HEK293 (cell line): Measurements from ENCODE around the gene DLGAP5.
A peak's percentile ranks its signal among the peaks of the same experiment; 100 is the strongest.

Experiments used
- EGR2 ChIP-seq: fragments of 450-650 bp; formaldehyde crosslinking; IDR thresholded peaks from 2 replicates; pipeline ENCODE4 v1.5.1; 2016; ENCODE audit warnings: low read depth, missing biosample characterization, missing genetic modification characterization
- GLI2 ChIP-seq: fragments of 450-650 bp; formaldehyde crosslinking; IDR thresholded peaks from 2 replicates; pipeline ENCODE4; 2017; ENCODE audit warnings: missing biosample characterization, missing genetic modification characterization, low read depth, borderline replicate concordance
- HOXA7 ChIP-seq: sonication (generic); formaldehyde crosslinking; IDR thresholded peaks from 2 replicates; pipeline ENCODE4 v1.8.1; 2022; ENCODE audit warnings: missing genetic modification reagents, borderline replicate concordance
- IKZF3 ChIP-seq: fragments of 450-650 bp; IDR thresholded peaks from 2 replicates; pipeline ENCODE4 v1.5.0; 2018; ENCODE audit warnings: missing biosample characterization, mild to moderate bottlenecking, missing genetic modification characterization, moderate library complexity
- MEIS1 ChIP-seq: sonication (generic); formaldehyde crosslinking; IDR thresholded peaks from 2 replicates; pipeline ENCODE4 v1.8.1; 2022; ENCODE audit warnings: missing genetic modification reagents, mild to moderate bottlenecking, borderline replicate concordance
- PRDM1 ChIP-seq: fragments of 450-650 bp; formaldehyde crosslinking; IDR thresholded peaks from 2 replicates; pipeline ENCODE4; 2016; ENCODE audit warnings: missing biosample characterization, missing genetic modification characterization
- SP3 ChIP-seq: fragments of 450-650 bp; formaldehyde crosslinking; IDR thresholded peaks from 2 replicates; pipeline ENCODE4 v1.5.1; 2016; ENCODE audit warnings: missing biosample characterization, missing genetic modification characterization
- ZBTB1 ChIP-seq: fragments of 450-650 bp; formaldehyde crosslinking; IDR thresholded peaks from 2 replicates; pipeline ENCODE4 v1.5.1; 2016; ENCODE audit warnings: missing biosample characterization, missing genetic modification characterization
- ZBTB21 ChIP-seq: fragments of 450-650 bp; formaldehyde crosslinking; IDR thresholded peaks from 2 replicates; pipeline ENCODE4 v1.5.1; 2017; ENCODE audit warnings: missing biosample characterization, missing genetic modification characterization
- ZBTB48 ChIP-seq: fragments of 450-650 bp; formaldehyde crosslinking; IDR thresholded peaks from 2 replicates; pipeline ENCODE4 v1.5.1; 2016; ENCODE audit warnings: missing biosample characterization, missing genetic modification characterization
- ZFHX2 ChIP-seq: fragments of 450-650 bp; formaldehyde crosslinking; conservative IDR thresholded peaks from 2 replicates; pipeline ENCODE4 v1.5.1; 2016; ENCODE audit warnings: missing biosample characterization, missing genetic modification characterization
- ZFP37 ChIP-seq: fragments of 450-650 bp; formaldehyde crosslinking; IDR thresholded peaks from 2 replicates; pipeline ENCODE4 v1.5.1; 2016; ENCODE audit warnings: missing biosample characterization, missing genetic modification characterization
- ZNF121 ChIP-seq: fragments of 450-650 bp; formaldehyde crosslinking; IDR thresholded peaks from 2 replicates; pipeline ENCODE4 v1.5.1; 2016; ENCODE audit warnings: missing biosample characterization, missing genetic modification characterization
- ZNF132 ChIP-seq: fragments of 450-650 bp; formaldehyde crosslinking; IDR thresholded peaks from 2 replicates; pipeline ENCODE4 v1.5.1; 2017; ENCODE audit warnings: missing biosample characterization, missing genetic modification characterization, borderline replicate concordance
- ZNF221 ChIP-seq: fragments of 450-650 bp; formaldehyde crosslinking; IDR thresholded peaks from 2 replicates; pipeline ENCODE4 v1.5.1; 2017; ENCODE audit warnings: missing biosample characterization, missing genetic modification characterization, borderline replicate concordance
- ZNF248 ChIP-seq: fragments of 450-650 bp; formaldehyde crosslinking; IDR thresholded peaks from 2 replicates; pipeline ENCODE4 v1.5.1; 2017; ENCODE audit warnings: missing biosample characterization, missing genetic modification characterization
- ZNF354C ChIP-seq: fragments of 450-650 bp; formaldehyde crosslinking; IDR thresholded peaks from 2 replicates; pipeline ENCODE4 v1.5.1; 2016; ENCODE audit warnings: missing biosample characterization, missing genetic modification characterization, low read depth, borderline replicate concordance
- ZNF366 ChIP-seq: fragments of 450-650 bp; formaldehyde crosslinking; conservative IDR thresholded peaks from 2 replicates; pipeline ENCODE4 v1.5.1; 2016; ENCODE audit warnings: missing biosample characterization, missing genetic modification characterization
- ZNF394 ChIP-seq: fragments of 450-650 bp; formaldehyde crosslinking; IDR thresholded peaks from 2 replicates; pipeline ENCODE4 v1.5.1; 2016; ENCODE audit warnings: missing biosample characterization, missing genetic modification characterization, mild to moderate bottlenecking, moderate library complexity, borderline replicate concordance
- ZNF416 ChIP-seq: fragments of 450-650 bp; formaldehyde crosslinking; IDR thresholded peaks from 2 replicates; pipeline ENCODE4 v1.5.1; 2016; ENCODE audit warnings: missing biosample characterization, missing genetic modification characterization
- ZNF426 ChIP-seq: fragments of 450-650 bp; formaldehyde crosslinking; IDR thresholded peaks from 2 replicates; pipeline ENCODE4 v1.5.1; 2017; ENCODE audit warnings: missing biosample characterization, missing genetic modification characterization, mild to moderate bottlenecking, inconsistent platforms, moderate library complexity
- ZNF473 ChIP-seq: fragments of 450-650 bp; formaldehyde crosslinking; IDR thresholded peaks from 2 replicates; pipeline ENCODE4 v1.5.1; 2017; ENCODE audit warnings: missing biosample characterization, missing genetic modification characterization
- ZNF48 ChIP-seq: fragments of 450-650 bp; formaldehyde crosslinking; IDR thresholded peaks from 2 replicates; pipeline ENCODE4 v1.5.1; 2016; ENCODE audit warnings: missing biosample characterization, missing genetic modification characterization
- ZNF600 ChIP-seq: fragments of 450-650 bp; formaldehyde crosslinking; IDR thresholded peaks from 2 replicates; pipeline ENCODE4 v1.5.1; 2016; ENCODE audit warnings: missing biosample characterization, missing genetic modification characterization
- ZNF626 ChIP-seq: fragments of 450-650 bp; sonication (Bioruptor Pico); formaldehyde crosslinking; IDR thresholded peaks from 2 replicates; pipeline ENCODE4 v1.5.1; 2018; ENCODE audit warnings: missing biosample characterization, missing genetic modification characterization, inconsistent platforms
- ZNF701 ChIP-seq: fragments of 450-650 bp; formaldehyde crosslinking; IDR thresholded peaks from 2 replicates; pipeline ENCODE4 v1.5.1; 2016; ENCODE audit warnings: missing biosample characterization, missing genetic modification characterization
- ZNF768 ChIP-seq: fragments of 450-650 bp; formaldehyde crosslinking; IDR thresholded peaks from 2 replicates; pipeline ENCODE4 v1.5.1; 2018; ENCODE audit warnings: missing biosample characterization, mild to moderate bottlenecking, missing genetic modification characterization
- ZNF791 ChIP-seq: fragments of 450-650 bp; formaldehyde crosslinking; IDR thresholded peaks from 2 replicates; pipeline ENCODE4 v1.5.1; 2016; ENCODE audit warnings: missing biosample characterization, missing genetic modification characterization
- TF ChIP-seq, protein P1 (sequence below): fragments of 450-650 bp; formaldehyde crosslinking; IDR thresholded peaks from 2 replicates; pipeline ENCODE4 v1.5.1; 2016; ENCODE audit warnings: missing biosample characterization, missing genetic modification characterization
- TF ChIP-seq, protein P2 (sequence below): fragments of 450-650 bp; formaldehyde crosslinking; optimal IDR thresholded peaks from 2 replicates; pipeline ENCODE3; 2016; ENCODE audit warnings: missing biosample characterization, mild to moderate bottlenecking, missing genetic modification characterization
- TF ChIP-seq, protein P3 (sequence below): fragments of 450-650 bp; formaldehyde crosslinking; IDR thresholded peaks from 2 replicates; pipeline ENCODE4 v1.5.1; 2016; ENCODE audit warnings: missing biosample characterization, missing genetic modification characterization
- TF ChIP-seq, protein P4 (sequence below): fragments of 450-650 bp; formaldehyde crosslinking; IDR thresholded peaks from 2 replicates; pipeline ENCODE4 v1.5.1; 2016; ENCODE audit warnings: missing biosample characterization, missing genetic modification characterization, borderline replicate concordance

Gene DLGAP5

DNA sequence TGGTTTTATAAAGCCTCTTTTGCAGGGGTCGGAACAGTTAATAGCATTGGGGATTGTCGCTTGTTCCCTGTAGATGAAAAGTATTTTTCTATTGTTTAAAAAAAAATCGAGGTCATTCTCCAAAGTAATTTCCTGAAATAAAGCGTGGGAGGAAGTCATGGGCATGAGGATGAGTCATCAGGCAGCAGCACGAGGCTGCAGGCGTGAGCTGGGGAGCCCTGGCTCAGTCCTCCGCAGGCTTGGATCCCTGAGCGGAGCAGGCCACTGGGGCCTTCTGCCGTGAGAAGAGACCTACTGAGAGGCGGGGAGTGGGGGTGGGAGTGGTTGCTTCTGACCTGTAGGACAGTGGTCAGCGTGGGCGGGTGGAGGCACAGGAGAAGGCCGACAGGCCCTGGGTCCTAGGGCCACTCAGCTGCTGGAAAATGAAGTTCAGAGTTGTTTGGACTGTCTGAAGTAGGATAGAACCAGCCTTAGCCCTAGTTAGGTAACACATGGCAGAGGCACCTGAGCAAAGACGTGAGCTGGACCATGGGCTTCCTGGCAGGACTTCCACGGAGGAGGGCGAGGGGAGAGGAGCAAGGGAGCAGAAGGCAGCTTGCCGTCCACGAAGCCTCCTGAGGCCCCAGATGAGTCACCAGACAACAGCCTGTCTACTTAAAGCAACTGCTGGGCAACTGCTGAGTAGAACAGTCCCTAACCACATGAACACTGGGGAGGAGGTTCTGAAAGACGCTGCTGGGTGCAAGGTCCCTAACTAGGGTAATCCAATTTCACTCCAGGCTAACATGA lies 83.4 kb downstream of the DLGAP5 start (continued):
- TF ChIP-seq IKZF3 (no peak), HOXA7 (CRISPR knock-in tag) (no peak), ZFHX2 (tag by site-specific recombination) (peak; percentile 98), ZNF426 (tag by site-specific recombination) (no peak), ZNF121 (tag by site-specific recombination) (no peak), MEIS1 (CRISPR knock-in tag) (no peak), ZNF394 (tag by site-specific recombination) (no peak), ZNF48 (tag by site-specific recombination) (no peak), ZNF701 (tag by site-specific recombination) (no peak), SP3 (tag by site-specific recombination) (peak; percentile 49), EGR2 (tag by site-specific recombination) (peak; percentile 96), ZNF768 (tag by site-specific recombination) (no peak), ZNF473 (tag by site-specific recombination) (no peak), ZNF626 (no peak), ZFP37 (tag by site-specific recombination) (no peak), ZNF354C (no peak), ZBTB1 (tag by site-specific recombination) (no peak), GLI2 (tag by site-specific recombination) (no peak), PRDM1 (tag by site-specific recombination) (0 out of 2 replicates have a peak, but pooled peaks have one; percentile 0), ZNF248 (tag by site-specific recombination) (no peak), ZNF132 (tag by site-specific recombination) (no peak), ZNF791 (tag by site-specific recombination) (no peak), ZNF221 (tag by site-specific recombination) (no peak), ZBTB21 (no peak), ZNF416 (tag by site-specific recombination) (no peak), ZNF600 (tag by site-specific recombination) (peak; percentile 71; the same call in 1 of the 2 replicates), ZBTB48 (tag by site-specific recombination) (peak; percentile 88; the same call in 1 of the 2 replicates), ZNF366 (peak; percentile 62)
- TF ChIP-seq, protein P1, sequence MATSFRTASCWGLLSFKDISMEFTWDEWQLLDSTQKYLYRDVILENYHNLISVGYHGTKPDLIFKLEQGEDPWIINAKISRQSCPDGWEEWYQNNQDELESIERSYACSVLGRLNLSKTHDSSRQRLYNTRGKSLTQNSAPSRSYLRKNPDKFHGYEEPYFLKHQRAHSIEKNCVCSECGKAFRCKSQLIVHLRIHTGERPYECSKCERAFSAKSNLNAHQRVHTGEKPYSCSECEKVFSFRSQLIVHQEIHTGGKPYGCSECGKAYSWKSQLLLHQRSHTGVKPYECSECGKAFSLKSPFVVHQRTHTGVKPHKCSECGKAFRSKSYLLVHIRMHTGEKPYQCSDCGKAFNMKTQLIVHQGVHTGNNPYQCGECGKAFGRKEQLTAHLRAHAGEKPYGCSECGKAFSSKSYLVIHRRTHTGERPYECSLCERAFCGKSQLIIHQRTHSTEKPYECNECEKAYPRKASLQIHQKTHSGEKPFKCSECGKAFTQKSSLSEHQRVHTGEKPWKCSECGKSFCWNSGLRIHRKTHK = no peak
- TF ChIP-seq, protein P2, sequence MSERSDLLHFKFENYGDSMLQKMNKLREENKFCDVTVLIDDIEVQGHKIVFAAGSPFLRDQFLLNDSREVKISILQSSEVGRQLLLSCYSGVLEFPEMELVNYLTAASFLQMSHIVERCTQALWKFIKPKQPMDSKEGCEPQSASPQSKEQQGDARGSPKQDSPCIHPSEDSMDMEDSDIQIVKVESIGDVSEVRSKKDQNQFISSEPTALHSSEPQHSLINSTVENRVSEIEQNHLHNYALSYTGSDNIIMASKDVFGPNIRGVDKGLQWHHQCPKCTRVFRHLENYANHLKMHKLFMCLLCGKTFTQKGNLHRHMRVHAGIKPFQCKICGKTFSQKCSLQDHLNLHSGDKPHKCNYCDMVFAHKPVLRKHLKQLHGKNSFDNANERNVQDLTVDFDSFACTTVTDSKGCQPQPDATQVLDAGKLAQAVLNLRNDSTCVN (tag by site-specific recombination) = peak; percentile 21
- TF ChIP-seq, protein P3, sequence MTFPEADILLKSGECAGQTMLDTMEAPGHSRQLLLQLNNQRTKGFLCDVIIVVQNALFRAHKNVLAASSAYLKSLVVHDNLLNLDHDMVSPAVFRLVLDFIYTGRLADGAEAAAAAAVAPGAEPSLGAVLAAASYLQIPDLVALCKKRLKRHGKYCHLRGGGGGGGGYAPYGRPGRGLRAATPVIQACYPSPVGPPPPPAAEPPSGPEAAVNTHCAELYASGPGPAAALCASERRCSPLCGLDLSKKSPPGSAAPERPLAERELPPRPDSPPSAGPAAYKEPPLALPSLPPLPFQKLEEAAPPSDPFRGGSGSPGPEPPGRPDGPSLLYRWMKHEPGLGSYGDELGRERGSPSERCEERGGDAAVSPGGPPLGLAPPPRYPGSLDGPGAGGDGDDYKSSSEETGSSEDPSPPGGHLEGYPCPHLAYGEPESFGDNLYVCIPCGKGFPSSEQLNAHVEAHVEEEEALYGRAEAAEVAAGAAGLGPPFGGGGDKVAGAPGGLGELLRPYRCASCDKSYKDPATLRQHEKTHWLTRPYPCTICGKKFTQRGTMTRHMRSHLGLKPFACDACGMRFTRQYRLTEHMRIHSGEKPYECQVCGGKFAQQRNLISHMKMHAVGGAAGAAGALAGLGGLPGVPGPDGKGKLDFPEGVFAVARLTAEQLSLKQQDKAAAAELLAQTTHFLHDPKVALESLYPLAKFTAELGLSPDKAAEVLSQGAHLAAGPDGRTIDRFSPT (tag by site-specific recombination) = peak; percentile 40
- TF ChIP-seq, protein P4, sequence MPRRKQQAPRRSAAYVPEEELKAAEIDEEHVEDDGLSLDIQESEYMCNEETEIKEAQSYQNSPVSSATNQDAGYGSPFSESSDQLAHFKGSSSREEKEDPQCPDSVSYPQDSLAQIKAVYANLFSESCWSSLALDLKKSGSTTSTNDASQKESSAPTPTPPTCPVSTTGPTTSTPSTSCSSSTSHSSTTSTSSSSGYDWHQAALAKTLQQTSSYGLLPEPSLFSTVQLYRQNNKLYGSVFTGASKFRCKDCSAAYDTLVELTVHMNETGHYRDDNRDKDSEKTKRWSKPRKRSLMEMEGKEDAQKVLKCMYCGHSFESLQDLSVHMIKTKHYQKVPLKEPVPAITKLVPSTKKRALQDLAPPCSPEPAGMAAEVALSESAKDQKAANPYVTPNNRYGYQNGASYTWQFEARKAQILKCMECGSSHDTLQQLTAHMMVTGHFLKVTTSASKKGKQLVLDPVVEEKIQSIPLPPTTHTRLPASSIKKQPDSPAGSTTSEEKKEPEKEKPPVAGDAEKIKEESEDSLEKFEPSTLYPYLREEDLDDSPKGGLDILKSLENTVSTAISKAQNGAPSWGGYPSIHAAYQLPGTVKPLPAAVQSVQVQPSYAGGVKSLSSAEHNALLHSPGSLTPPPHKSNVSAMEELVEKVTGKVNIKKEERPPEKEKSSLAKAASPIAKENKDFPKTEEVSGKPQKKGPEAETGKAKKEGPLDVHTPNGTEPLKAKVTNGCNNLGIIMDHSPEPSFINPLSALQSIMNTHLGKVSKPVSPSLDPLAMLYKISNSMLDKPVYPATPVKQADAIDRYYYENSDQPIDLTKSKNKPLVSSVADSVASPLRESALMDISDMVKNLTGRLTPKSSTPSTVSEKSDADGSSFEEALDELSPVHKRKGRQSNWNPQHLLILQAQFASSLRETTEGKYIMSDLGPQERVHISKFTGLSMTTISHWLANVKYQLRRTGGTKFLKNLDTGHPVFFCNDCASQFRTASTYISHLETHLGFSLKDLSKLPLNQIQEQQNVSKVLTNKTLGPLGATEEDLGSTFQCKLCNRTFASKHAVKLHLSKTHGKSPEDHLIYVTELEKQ = no peak
